Suppressor macrophage (primary cell): Measurements from ENCODE around the gene IFRD2.
"Not testable (repeated sequence)": the region's sequence is repeated elsewhere in the genome, so short reads cannot be mapped to it uniquely, and the experiment has no call there.

Experiments
- DNase-seq, 4 experiments: peaks; one replicate each; pipeline ENCODE4 v3.0.0-alpha.2; 2020 to 2022

The IFRD2 gene

GRCh38 chr3:50324351-50325112, 32.3 kb upstream of the IFRD2 start:
- peak; percentile 72 to 82 (median 73) for DNase-seq

- DNase-seq = peak; percentile 24 to 58 (median 50)
Measured at GRCh38 chr3:50323614-50324199, 31.5 kb upstream of the IFRD2 start.

DNA sequence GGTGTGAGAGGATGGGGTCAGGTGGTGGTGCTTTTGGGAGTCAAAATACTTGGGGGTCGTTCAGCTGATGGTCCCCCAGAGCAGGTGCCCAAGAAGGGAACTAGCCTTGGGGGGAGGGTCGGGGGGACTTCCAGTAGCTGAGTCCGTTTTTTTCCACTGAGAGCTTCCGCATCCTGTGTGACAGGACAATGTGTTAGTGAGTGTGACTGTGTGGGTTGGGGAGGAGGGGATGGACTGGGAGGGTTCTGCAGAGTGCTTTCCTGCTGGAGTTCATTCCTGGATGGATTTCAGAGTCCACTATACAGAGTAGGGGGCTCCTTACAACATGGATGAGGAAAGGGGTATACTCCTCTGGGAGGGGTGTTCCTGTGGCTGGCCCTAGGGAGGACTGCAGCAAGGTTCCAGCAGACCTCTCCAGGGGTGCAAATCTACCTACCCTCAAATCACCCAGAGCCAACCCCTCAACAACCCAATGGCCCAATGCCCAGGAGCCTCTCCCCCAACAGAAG, 30.9 kb upstream of the IFRD2 start:
- peak; percentile 32 to 68 (median 66) for DNase-seq

DNA sequence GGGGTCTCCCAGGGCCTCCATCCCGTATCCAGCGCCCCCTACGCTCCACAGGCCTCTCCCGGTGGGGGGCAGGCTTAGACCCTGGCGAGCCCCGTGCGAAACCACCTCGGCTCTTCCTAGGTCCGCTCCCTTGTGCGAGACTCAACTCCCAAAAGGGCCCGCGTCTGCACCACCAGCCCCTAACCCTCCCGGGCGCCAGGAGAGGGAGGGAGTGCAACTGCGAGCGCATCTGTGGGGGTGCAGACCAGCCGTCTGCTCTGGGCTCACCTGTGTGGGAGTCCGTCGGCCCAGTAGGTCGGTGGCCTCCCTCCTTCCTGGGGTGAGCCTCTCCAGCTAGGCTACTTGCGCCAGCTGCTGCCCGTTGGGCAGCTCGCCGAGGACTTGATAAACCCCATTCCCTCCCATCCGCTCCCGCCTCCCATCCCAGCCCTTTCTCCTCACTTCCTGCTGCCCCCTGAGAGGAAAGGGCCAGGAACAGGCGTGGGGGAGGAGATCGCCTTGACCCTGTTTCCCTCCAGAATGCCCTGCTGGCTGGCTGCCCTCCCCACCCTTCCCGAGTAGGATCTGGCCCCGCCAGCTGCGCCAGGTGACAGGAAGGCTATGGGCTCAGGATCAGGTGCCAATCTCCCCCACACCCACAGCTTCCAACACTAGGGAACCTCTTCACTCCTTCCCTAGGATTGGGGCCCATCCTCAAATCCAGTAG, 30.3 kb upstream of the IFRD2 start, which contains the start of gene HYAL2:
TSS of gene HYAL2 (minus strand) at position 360 of the 706 bp plus-strand sequence. CDS start 2,256 bp downstream, outside the sequence.
- peak in 1 of 4 experiments; percentile 21 for DNase-seq

DNA sequence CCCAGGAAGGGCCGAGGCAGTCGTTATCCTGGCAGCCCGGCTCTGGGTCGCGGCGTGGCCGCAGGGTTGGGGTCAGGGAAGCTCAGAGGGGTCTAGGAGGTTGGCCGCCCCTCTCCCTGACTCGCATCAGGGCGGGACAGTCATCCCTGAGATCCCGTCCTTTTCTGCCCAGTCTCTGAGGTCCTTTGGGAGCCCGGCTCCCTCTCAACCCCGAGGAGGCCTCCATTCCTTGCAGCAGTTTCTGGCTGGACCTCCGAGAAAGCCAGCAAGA, 29.8 kb upstream of the IFRD2 start:
- no peak for DNase-seq

GRCh38 chr3:50321336-50322114, 29.3 kb upstream of the IFRD2 start:
- peak; percentile 86 to 96 (median 93) for DNase-seq

GRCh38 chr3:50320853-50321335, 28.7 kb upstream of the IFRD2 start:
- peak; percentile 71 to 91 (median 80) for DNase-seq

- DNase-seq = no peak
Measured at GRCh38 chr3:50319894-50320625, 27.8 kb upstream of the IFRD2 start.

DNA sequence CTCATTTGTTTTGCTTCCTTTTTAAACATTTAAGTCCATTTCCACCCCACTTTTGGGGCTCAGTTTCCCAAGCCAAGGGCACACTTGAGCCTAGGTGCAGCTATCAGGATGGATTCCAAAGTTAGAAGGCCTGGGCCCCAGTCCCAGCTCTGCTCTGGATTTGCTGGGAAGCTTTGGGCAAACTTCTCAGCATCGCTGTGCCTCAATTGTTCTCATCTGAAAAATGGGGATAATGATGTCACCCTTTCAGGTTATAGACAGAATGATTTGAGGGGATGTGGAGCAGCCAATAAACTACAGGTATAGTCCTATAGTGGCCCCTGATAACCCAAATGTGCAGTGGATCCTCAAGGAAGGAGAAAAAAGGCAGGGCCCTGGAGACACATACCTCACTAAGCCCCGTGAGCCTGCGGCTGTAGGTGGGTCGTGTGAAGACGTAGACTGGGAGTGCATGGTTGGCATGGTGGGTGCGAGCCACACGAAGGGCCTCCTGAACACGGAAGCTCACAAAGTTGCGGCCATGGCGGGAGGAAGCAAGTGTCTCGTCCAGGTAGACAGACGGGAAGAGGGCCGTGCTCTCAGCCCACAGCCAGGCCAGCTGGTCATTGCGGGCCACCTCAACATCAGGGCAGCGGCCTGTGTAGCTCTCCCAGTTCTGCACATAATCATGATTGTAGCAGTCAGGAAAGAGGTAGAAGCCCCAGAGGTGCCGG, 27.1 kb upstream of the IFRD2 start:
- no peak for DNase-seq

DNA sequence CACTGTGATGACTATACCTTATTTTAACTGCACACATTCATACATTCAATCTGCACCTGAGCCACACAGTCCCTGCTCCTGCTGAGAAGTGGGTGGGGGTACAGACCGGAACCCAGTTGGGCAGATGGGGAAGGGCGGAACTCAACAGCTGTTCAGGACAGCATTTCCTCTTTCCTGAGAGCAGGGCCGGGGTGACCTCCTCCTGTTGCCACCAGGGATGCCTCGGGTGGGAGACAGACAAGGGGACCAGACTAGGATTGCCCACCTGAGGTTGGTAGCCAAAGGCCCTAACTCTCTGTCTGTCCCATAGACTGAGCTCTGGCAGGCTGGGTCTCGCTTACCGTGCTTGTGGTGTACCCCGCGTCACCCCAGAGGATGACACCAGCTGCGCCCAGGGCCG, 26.4 kb upstream of the IFRD2 start:
- peak; percentile 24 to 69 (median 56) for DNase-seq

DNA sequence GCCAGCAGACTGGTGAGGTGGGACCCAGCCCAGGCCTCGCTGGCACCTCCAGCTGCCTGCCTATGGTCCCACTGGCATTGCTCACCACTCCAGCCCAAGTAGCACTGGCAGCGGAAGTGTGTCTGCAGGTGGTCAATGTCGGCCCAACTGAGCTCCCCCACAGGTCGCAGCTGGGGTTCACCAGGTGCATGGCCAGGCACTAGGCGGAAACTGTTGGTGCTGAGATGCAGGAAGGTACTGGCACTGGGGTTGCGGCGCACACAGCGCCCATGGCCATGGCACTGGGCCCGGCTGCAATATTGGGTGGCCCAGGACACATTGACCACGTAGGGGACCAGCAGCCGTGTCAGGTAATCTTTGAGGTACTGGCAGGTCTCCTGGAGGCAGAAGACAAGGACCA, 25.9 kb upstream of the IFRD2 start:
- no peak for DNase-seq

- no peak for DNase-seq
Measured at GRCh38 chr3:50317300-50317699, 25.1 kb upstream of the IFRD2 start.

- no peak for DNase-seq
Measured at GRCh38 chr3:50316657-50317242, 24.5 kb upstream of the IFRD2 start.

DNA sequence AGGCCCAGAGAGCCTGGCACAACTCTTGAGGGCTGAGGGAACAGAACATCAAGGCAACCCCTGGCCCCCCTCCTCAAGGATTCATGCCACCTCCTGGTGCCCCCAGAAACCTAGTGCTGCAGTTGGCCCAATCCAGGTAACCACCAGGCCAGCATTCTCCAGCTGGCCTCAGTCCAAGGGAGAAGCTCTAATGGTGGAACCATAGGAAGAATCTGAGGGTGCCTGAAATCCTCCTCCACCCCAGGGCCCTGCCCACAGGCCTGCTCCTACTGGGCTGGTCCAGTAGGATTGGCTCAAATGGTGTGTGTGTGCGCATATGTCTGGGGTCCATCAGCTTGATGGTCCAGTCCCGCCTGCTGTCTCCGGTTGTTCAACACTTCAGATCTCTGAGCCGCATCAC, 22.6 kb upstream of the IFRD2 start:
- DNase-seq = no peak

DNA sequence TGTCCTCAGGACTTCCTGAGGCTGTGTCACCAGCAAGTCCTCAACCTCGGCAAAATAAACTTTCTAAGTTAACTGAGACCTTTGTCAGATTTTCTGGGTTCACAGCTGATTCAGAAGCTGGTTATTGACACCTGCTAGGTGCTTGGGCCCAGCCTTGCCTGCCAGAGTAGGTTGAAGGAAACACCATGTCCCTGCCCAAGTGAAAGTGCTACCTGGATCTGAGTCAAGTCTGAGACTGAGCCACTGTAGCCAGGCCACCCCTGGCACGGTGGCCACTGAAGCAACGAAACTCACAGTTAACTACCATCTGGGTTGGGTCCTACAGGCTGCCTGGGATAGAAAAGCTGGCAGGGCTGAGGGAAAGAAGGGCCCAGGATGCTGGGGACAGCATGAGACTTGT, 22.1 kb upstream of the IFRD2 start:
- DNase-seq = no peak

DNA sequence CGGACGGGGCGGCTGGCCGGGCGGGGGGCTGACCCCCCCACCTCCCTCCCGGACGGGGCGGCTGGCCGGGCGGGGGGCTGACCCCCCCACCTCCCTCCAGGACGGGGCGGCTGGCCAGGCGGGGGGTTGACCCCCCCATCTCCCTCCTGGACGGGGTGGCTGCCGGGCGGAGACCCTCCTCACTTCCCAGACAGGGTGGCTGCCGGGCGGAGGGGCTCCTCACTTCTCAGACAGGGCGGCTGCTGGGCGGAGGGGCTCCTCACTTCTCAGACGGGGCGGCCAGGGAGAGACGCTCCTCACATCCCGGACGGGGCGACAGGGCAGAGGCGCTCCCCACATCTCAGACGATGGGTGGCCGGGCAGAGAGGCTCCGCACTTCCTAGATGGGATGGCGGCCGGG, 19.8 kb upstream of the IFRD2 start:
- not testable (repeated sequence) for DNase-seq

GRCh38 chr3:50304601-50305000, 12.4 kb upstream of the IFRD2 start:
- DNase-seq = no peak

DNA sequence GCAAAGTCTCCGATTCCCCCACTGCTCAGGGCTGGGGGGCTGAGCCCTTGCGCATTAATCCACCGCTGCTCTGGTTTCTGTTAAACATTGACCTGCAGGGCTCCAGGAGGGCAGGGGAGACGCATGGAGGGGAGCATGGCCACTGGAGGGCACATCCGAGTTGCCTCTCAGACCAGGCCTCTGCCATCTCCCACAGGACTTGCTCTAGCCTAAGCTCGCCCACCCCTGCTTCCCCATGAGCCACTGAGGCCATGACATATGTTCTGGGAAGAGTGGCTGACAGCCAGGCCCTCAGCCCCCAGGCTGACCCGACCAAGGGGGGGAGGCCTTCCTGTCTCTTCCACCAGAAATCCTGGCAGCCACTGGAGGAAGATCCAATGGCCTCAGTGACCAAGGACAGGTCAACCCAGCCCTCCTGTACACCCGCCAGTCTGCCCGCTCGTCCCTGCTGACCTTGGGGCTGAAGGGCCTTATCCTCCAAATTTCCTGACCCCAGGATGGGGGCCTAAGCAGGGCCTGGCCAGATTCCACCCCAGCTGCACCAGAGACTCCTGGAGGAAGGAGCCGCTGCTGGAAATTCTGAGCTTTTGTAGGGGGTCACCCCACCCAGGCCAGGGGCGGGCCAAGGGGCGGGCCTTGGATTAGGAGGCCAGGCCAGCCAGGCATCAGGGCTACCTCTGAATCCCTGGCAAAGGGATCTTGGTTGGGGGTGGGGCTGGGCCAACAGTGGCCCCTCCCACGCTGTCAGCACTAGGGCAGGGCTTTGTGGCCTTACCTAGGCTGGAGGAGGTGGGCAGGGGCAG, 11.0 kb upstream of the IFRD2 start, which contains the start of gene HYAL1:
TSS of gene HYAL1 (minus strand) at position 562 of the 803 bp plus-strand sequence. CDS start 618 bp downstream, outside the sequence.
- peak in 1 of 4 experiments; percentile 26 for DNase-seq

DNA sequence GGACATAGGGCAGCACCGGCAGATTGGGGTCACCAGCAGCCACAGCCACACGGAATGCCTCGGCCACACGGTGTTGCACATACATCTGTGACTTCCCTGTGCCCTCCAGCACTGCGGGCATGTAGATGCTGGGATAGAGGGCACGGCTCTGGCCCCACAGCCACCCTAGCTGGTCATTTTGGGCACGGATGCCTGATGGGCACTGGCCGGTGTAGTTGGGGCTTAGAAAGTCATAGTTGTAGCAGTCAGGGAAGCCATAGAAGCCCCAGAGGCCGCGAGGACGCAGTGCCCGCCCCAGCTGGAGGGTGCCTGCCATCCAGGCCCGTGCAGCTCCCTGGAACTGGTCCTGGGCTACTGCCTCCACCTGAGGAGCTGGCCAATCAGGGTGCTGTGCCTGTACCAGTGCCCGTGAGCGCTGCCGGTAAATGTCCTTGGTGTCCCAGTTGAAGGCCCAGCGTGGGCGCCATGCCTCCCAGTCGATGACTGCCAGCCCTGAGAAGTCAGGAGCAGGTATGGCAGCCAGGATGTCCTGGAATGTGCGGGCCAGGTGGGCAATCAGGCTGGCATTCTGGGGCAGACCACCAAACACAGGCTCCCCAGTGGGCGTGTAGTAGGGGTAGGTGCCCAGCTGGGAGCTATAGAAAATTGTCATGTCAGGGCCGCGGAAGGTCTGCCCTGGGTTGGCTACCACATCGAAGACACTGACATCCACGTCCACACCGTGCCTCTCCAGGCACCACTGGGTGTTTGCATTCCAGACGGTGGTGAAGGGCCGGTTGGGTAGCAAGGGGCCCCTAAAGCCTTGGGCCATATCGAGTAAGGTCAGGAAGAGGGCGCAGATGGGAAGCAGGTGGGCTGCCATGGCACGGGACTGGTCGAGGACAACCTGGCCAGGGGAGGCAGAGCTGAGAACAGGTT, 10.1 kb upstream of the IFRD2 start:
- no peak for DNase-seq
